ENCODE data around the gene EIF4G2. TPM values are rescaled to one million over a fixed set of nuclear protein-coding genes. Genes with fewer than 3 reads are reported as not detected.
"Not testable (repeated sequence)": the region's sequence is repeated elsewhere in the genome, so short reads cannot be mapped to it uniquely, and the experiment has no call there.

Gene EIF4G2
- 739 TPM for total RNA-seq
- long read RNA-seq, transcript EIF4G2-205 (21 exons, 3,654 nt), result minor isoform, 8 of 466 reads
- long read RNA-seq, transcript EIF4G2-202 (21 exons, 3,346 nt), result minor isoform, 17 of 466 reads
- long read RNA-seq, transcript EIF4G2-201 (22 exons, 3,978 nt), result major isoform, 270 of 466 reads
- long read RNA-seq, partial matches to known transcripts, result 139 of 466 reads
- long read RNA-seq, other reads (novel, unspliced or antisense), result 32 of 466 reads

DNA sequence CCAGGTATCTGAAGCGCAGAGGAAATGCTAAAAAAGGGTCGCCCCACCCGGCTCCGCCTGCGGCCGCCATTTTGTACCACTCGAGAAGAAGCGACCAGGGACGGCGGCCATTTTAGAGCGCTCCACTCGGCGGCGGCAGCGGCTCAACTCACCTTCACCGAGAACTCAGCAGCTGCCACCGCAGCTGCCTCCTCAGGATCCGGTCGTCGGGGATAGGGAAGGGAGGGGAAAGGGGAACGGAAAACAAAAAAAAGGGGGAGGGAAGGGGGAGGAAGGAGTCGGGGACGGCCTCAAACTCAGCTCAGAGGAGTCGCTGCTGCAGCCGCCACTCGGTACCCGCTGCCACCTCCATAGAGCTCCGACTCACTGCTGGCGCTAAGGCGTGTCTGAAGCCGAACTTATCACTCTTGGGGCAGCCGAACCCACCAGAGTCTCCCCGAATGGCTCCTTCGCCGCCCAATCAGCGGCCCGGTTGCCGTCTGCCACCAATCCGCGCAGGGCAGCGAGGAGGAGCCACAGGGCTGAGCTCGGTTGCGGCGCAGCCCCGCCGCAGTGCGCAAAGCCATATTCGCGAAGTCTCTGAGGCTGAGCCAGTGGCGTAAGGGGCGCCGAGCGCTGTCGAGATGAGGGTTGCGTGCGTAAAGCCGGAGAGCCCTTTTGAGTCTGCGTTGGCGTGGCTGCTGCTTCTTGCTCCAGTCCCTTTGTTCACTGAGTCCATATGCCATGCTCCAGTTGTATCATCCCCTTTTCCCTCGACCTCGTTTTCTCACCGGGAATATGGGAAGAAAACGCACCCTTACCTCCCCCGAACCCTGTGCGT, at the start of gene EIF4G2:
Gene EIF4G2 (minus strand): TSS at position 374 of the 820 bp plus-strand sequence.
- intact Hi-C loops (cut with micrococcal nuclease), result no loop called here
- ATAC-seq, result peak; percentile 97
- DNase-seq, result peak; percentile 99

DNA sequence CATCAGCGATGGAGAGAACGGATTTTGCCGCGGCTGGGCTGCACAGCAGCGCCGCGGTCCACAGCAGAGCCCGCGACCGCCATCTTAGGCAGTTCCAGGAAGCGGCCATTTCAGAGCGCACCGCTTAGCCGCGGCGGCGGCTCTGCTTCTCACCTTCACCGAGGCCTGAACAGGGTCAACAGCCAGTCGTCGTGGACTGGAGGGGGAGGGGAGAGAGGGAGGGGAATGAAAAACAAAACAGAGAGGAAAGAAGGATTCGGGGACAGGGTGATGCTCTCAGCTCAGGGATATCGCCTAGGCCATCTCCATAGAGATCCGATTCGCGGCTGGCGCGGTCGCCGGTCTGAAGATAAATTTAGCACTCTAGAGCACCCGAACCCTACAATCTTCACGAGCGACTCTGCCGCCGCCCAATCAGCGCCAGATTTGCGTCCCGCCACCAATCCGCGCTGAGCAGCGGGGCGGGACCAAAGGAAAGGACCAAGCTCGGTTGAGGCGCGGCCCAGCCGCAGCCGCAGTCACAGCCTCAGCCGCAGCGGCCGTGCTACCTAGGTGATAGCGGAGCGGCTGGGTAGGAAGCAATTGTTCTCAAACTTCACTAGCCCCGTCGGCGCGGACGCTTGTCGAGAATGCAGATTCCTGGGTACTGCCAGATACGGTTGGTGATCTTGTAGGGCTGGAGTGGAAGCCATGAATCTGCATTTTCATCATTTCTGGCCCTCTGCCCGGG, 49.1 kb upstream of the EIF4G2 start, which contains the start of gene ZBED5:
Gene ZBED5 (minus strand): TSS at position 345 of the 730 bp plus-strand sequence. CDS start 3,108 bp downstream, outside the sequence.
- DNase-seq (peak; percentile 99), ATAC-seq (peak; percentile 96)
- intact Hi-C loops (cut with micrococcal nuclease), result no loop called here

DNA sequence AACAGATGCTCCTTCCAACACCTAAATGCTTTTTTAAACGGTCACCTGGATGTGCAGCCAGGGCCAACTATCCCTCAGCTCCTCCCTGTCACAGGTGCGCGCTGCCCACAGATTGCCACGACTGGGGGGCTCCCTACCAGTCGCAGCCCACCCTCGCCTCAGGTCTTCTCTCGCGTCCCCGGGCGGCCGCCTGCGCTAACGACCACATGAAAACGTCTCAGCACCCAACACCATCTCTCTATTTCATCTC, 48.7 kb upstream of the EIF4G2 start:
- no peak for DNase-seq
- intact Hi-C loops (cut with micrococcal nuclease), result no loop called here
- no peak for ATAC-seq

DNA sequence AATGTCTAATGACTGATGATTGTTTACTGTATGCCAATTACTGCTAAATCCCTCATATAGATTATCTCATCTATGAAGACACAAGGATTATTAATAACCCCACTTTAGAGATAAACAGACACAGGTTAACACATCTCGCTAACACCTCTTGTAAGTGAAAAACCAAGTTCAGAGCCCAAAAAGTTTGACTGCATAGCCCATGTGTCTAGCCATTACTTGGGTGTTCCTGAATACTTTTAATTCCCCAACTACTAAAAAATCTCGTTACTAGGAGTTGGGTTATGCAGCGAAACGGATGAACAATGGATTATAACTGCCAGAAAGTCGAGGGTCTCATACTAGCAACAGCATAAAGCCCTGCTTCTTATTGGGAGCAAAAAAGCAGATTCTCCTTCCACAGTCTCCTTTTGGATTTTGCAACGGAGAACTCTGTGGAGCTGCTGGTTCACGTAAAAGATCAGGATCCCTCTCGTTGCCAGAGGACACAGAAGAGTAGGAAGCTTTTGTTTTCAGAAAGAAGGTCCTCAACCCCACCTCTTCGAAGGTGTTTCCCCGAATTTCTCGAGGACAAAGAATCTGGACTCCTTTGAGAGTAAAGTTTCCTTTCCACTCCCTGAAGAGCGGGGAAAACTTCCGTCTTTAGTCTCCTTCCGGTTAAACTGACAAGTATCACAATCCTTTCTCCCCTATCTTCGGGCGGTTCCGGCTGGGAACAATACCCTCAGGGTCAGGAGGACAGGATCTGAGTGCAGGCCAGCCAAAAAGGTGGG, 48.1 kb upstream of the EIF4G2 start:
- ATAC-seq, result peak; percentile 24
- no peak for DNase-seq
- intact Hi-C loops (cut with micrococcal nuclease), result no loop called here

- ATAC-seq (no peak), DNase-seq (no peak)
- intact Hi-C loops (cut with micrococcal nuclease), result no loop called here
Measured at GRCh38 chr11:10855295-10855694, 46.6 kb upstream of the EIF4G2 start.

GRCh38 chr11:10847960-10848860, 39.5 kb upstream of the EIF4G2 start:
- no peak for DNase-seq
- intact Hi-C loops (cut with micrococcal nuclease), result no loop called here
- ATAC-seq, result peak; percentile 24

- ATAC-seq (no peak), DNase-seq (no peak)
Measured at GRCh38 chr11:10846660-10847059, 37.9 kb upstream of the EIF4G2 start.

DNA sequence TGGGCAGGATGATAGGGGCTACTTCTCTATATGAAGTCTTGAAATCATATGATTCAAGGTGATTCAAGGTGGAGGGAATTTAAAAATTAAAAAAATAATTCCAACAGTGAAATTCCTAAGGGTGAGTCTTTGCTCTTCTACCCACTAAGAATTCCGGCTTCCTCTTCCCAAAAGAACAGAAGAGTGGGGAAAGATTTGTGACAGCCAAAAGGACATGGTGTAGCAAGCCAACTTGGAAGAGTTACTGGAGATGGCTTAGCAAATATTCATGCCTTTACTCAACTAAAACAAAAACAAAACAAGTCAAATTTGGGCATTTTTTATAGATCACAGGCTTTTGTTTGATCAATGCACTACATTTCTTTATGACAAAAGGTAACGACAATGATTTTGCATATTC, 36.9 kb upstream of the EIF4G2 start:
- intact Hi-C loops (cut with micrococcal nuclease), result no loop called here
- DNase-seq (no peak), ATAC-seq (peak; percentile 24)

More at GRCh38 chr11:10846660-10847059, 37.9 kb upstream of the EIF4G2 start:
- intact Hi-C loops (cut with micrococcal nuclease), result no loop called here

DNA sequence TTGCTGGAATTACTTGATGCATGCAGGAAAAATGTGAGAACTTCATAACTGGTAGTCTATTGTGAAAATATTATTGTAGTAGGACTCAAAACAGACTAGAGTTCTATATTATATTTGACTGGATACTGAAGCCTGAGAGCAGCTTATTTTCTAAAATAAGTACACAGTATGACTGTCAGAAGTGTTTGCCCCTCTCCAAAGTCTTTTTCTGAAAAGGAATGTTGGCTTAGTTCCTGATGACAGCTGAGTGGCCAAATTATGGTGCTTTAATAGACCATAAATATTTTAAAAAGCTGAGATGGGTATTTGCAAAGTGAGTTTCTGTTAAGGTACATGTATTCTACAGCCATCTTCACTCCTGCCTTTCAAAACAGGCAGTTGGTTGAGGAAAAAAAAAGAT, 36.1 kb upstream of the EIF4G2 start:
- ATAC-seq (peak; percentile 34), DNase-seq (no peak)
- intact Hi-C loops (cut with micrococcal nuclease), result no loop called here

DNA sequence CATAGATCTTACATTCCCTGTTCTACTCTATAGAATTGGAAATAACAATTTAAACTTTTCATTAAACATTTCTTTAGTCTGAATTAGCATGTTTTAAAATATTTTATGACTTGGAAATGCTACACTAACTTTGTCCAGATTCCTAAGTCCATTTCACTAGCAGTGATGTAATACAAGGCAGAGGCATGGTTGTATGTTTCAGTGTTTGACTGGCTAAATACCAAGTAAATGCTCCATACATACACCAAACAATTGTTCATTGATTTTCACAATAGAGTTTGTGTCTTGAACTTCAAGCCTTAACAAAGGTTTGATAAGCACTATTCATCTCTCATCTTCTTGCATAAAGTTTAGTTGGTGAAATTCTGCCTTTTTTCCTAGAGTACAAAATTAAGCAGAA, 35.6 kb upstream of the EIF4G2 start:
- ATAC-seq (no peak), DNase-seq (no peak)
- intact Hi-C loops (cut with micrococcal nuclease), result no loop called here

- intact Hi-C loops (cut with micrococcal nuclease), result no loop called here
- ATAC-seq, result no peak
- DNase-seq, result no peak
Measured at GRCh38 chr11:10838881-10839280, 30.2 kb upstream of the EIF4G2 start.

- DNase-seq (no peak), ATAC-seq (no peak)
- intact Hi-C loops (cut with micrococcal nuclease), result no loop called here
Measured at GRCh38 chr11:10838083-10838482, 29.4 kb upstream of the EIF4G2 start.

- intact Hi-C loops (cut with micrococcal nuclease); DNase-seq: not testable (repeated sequence)
Measured at GRCh38 chr11:10836884-10837283, 28.2 kb upstream of the EIF4G2 start.

GRCh38 chr11:10829139-10829538, 20.4 kb upstream of the EIF4G2 start:
- DNase-seq, result no peak
- no peak for ATAC-seq
- intact Hi-C loops (cut with micrococcal nuclease), result no loop called here

More at GRCh38 chr11:10836884-10837283, 28.2 kb upstream of the EIF4G2 start:
- not testable (repeated sequence) for ATAC-seq

- DNase-seq, result no peak
Measured at GRCh38 chr11:10828402-10828801, 19.7 kb upstream of the EIF4G2 start.

GRCh38 chr11:10824888-10825287, 16.2 kb upstream of the EIF4G2 start:
- DNase-seq (no peak), ATAC-seq (no peak)
- intact Hi-C loops (cut with micrococcal nuclease), result no loop called here

More at GRCh38 chr11:10828402-10828801, 19.7 kb upstream of the EIF4G2 start:
- intact Hi-C loops (cut with micrococcal nuclease), result no loop called here
- ATAC-seq, result no peak

DNA sequence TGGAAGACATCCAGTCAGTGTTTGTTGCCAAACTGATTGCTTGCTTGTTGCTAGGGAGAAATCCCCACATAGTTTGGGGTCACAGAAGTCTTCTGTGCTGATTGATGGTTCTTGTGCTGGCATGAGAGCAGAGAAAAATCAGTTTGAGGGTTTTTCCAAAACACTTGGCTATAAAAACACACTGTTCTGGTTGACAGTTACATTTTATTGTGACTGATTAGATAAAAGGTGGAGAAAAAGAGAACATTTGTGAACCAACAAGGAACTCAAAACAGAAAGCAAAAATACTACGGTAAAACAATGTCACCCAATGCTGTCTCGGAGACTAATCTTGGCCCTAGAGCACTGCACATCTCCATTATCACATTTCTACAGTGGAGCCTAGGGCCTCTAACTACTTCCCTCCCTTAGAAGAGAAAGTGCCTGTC, 14.4 kb upstream of the EIF4G2 start:
- no peak for ATAC-seq

GRCh38 chr11:10822491-10822890, 13.8 kb upstream of the EIF4G2 start:
- ATAC-seq; DNase-seq; intact Hi-C loops (cut with micrococcal nuclease): not testable (repeated sequence)

More for the DNA sequence above, 14.4 kb upstream of the EIF4G2 start:
- DNase-seq, result no peak
- intact Hi-C loops (cut with micrococcal nuclease), result no loop called here
